Gastroesophageal sphincter (tissue), 4 donors: ENCODE results near the gene HES4. TPM values are rescaled to one million over a fixed set of nuclear protein-coding genes. Genes with fewer than 3 reads are reported as not detected.
A peak's percentile ranks its signal among the peaks of the same experiment; 100 is the strongest.

ENCODE experiments used
- ATAC-seq: fragments of 150-250 bp; one replicate; pipeline ENCODE4 v1.9.1; 2016; ENCODE audit warnings: mild to moderate bottlenecking, moderate library complexity
- H3K27ac ChIP-seq, 4 donors: fragments of 200-600 bp; sonication (generic) in 3 of 4; 1 replicate in 3 of 4; 2 replicates in 1 of 4; pipeline ENCODE4 v1.5.1; 2016 to 2019
- H3K27me3 ChIP-seq: fragments of 200-600 bp; sonication (generic); one replicate; pipeline ENCODE4 v1.5.1; 2019
- H3K36me3 ChIP-seq, 2 donors: fragments of 200-600 bp; sonication (generic); one replicate each; pipeline ENCODE4 v1.5.1; 2019; ENCODE audit warnings: control low read depth in 1 of 2
- H3K4me1 ChIP-seq, 3 donors: fragments of 200-600 bp; sonication (generic); 1 replicate in 2 of 3; 2 replicates in 1 of 3; pipeline ENCODE4 v1.5.1; 2016 to 2019; ENCODE audit warnings: control low read depth in 2 of 3
- H3K4me3 ChIP-seq, 2 donors: fragments of 200-600 bp; sonication (generic); one replicate each; pipeline ENCODE4 v1.5.1; 2019; ENCODE audit warnings: mild to moderate bottlenecking in 1 of 2, moderate library complexity in 1 of 2
- H3K9me3 ChIP-seq, 3 donors: fragments of 200-600 bp; sonication (generic); one replicate each; pipeline ENCODE4 v1.5.1; 2017 to 2019; ENCODE audit warnings: control low read depth in 2 of 3
- EP300 ChIP-seq: sonication (generic); formaldehyde crosslinking; IDR thresholded peaks from one replicate; pipeline ENCODE4 v1.6.1; 2017; ENCODE audit warnings: antibody characterized with exemption, mild to moderate bottlenecking
- POLR2A ChIP-seq, 2 donors: fragments of 450-650 bp; IDR thresholded peaks; one replicate each; pipeline ENCODE4 v1.6.1; 2017; ENCODE audit warnings: antibody characterized with exemption in 2 of 2, mild to moderate bottlenecking in 2 of 2, moderate library complexity in 1 of 2
- POLR2AphosphoS5 ChIP-seq: sonication (generic); formaldehyde crosslinking; IDR thresholded peaks from one replicate; pipeline ENCODE4 v1.6.1; 2017; ENCODE audit warnings: antibody characterized with exemption
- WGBS, 2 donors: methylation state at CpG; one replicate each; pipeline ENCODE4 v1.1.5; 2018; ENCODE audit warnings: low coverage in 1 of 2; 5-methylcytosine and 5-hydroxymethylcytosine counted together
- total RNA-seq, 4 donors: library from RNA; depleted of rRNA; stranded (reverse); fragments of >200 nt; gene quantifications; one replicate each; pipeline ENCODE4 v1.1.0, GENCODE V29; 2016
- TF ChIP-seq, protein P1 (sequence below), 4 experiments: fragments of 200-600 bp in 2 of 4; fragments of 450-650 bp in 2 of 4; sonication (generic) in 1 of 4; IDR thresholded peaks; one replicate each; pipeline ENCODE4 v1.5.1; 2017 to 2019; ENCODE audit warnings: antibody characterized with exemption in 4 of 4, mild to moderate bottlenecking in 2 of 4, moderate library complexity in 2 of 4

The HES4 gene
- total RNA-seq, 4 donors from 2014 or later = 33.6 to 77.6 (median 48.4) TPM

DNA sequence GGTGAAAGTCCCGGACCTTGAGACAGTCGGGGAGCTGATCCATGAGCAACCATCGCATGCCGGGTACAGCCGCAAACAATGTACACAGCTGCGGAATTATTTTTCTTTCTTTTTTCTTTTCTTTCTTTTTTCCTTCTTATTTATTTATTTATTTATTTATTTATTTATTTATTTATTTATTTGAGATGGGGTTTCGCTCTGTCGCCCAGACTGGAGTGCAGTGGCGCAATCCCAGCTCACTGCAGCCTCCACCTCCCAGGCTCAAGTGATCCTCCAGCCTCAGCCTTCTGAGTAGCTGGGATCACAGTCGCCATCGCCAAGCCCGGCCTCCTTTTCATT is 15.5 kb downstream of the HES4 start:
- Histone ChIP-seq H3K4me3 (peak overlapping the region in 1 of 2 donors; percentile 24), H3K4me1 (peaks cover 0 to 8% (median 3%) of the 10 kb centered on the region in 3 donors), H3K27ac (no peak overlapping the region), H3K36me3 (no peaks in the 10 kb centered on the region), H3K9me3 (no peaks in the 10 kb centered on the region), H3K27me3 (peaks cover 60% of the 10 kb centered on the region)
- no peak for TF ChIP-seq POLR2AphosphoS5
- TF ChIP-seq POLR2A (IDR thresholded peaks at IDR 0.05) = no peak
- no peak for TF ChIP-seq EP300
- TF ChIP-seq, protein P1, sequence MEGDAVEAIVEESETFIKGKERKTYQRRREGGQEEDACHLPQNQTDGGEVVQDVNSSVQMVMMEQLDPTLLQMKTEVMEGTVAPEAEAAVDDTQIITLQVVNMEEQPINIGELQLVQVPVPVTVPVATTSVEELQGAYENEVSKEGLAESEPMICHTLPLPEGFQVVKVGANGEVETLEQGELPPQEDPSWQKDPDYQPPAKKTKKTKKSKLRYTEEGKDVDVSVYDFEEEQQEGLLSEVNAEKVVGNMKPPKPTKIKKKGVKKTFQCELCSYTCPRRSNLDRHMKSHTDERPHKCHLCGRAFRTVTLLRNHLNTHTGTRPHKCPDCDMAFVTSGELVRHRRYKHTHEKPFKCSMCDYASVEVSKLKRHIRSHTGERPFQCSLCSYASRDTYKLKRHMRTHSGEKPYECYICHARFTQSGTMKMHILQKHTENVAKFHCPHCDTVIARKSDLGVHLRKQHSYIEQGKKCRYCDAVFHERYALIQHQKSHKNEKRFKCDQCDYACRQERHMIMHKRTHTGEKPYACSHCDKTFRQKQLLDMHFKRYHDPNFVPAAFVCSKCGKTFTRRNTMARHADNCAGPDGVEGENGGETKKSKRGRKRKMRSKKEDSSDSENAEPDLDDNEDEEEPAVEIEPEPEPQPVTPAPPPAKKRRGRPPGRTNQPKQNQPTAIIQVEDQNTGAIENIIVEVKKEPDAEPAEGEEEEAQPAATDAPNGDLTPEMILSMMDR (IDR thresholded peaks at IDR 0.05) = no peak
- 50 to 56% methylated on average over 3 to 9 of the region's 12 CpGs for WGBS, 2 donors
- ATAC-seq = no peak

DNA sequence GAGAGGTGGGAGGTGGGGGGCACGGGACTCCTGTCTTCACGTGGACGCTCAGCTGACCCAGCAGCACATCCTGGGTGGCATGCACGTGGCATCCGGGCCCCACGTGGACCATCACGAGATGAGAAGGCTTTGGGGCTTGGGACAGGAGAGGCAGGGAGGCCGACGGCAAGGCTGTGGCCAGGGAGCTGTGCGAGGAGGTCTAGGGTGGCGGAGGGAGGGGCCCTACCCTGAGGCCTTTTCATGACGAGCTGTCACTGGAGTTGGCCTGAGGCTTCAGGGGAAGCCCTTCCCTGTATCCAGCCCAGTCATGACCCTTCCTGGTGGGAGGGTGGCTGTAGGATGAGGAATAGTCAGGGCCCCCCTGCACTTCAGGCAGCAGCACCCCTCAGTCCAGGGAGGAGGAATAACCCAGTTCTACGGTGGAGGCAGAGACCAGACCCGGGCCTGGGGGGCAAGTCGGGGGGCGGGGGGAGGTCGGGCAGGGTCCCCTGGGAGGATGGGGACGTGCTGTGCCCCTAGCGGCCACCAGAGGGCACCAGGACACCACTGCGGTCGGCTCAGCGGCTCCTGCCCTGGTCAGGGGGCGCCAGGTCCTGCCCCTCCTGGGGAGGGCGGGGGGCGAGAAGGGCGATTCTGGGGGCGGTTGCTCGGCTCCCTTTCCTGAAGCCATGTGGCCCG is 16.0 kb downstream of the HES4 start:
- no peak overlapping the region for H3K27ac ChIP-seq
- no peaks in the 10 kb centered on the region for H3K36me3 ChIP-seq
- 31% methylated on average over 3 of the region's 29 CpGs; no CpG with 5 or more reads in 1 of the 2 donors for WGBS, 2 donors
- H3K4me1 ChIP-seq = peaks cover 0 to 8% (median 3%) of the 10 kb centered on the region in 3 donors
- H3K4me3 ChIP-seq = peak overlapping the region in 1 of 2 donors; percentile 24
- TF ChIP-seq, protein P1 (IDR thresholded peaks at IDR 0.05) = peak in 3 of 4 experiments; percentile 44 to 100 (median 64)
- TF ChIP-seq POLR2A (IDR thresholded peaks at IDR 0.05) (no peak), EP300 (no peak)
- peaks cover 60% of the 10 kb centered on the region for H3K27me3 ChIP-seq
- H3K9me3 ChIP-seq = no peaks in the 10 kb centered on the region
- ATAC-seq = peak; percentile 61

GRCh38 chr1:982765-983436 is 17.0 kb downstream of the HES4 start:
- Histone ChIP-seq H3K36me3 (no peaks in the 10 kb centered on the region), H3K27ac (no peak overlapping the region), H3K4me1 (peaks cover 0 to 8% (median 3%) of the 10 kb centered on the region in 3 donors), H3K27me3 (peaks cover 69% of the 10 kb centered on the region), H3K9me3 (no peaks in the 10 kb centered on the region), H3K4me3 (no peak overlapping the region)
- ATAC-seq = no peak
- no peak for TF ChIP-seq POLR2A (IDR thresholded peaks at IDR 0.05)
- TF ChIP-seq POLR2AphosphoS5 = no peak
- TF ChIP-seq, protein P1 (IDR thresholded peaks at IDR 0.05) = no peak
- no peak for TF ChIP-seq EP300
- 74 to 89% methylated on average over 7 to 9 of the region's 43 CpGs for WGBS, 2 donors

DNA sequence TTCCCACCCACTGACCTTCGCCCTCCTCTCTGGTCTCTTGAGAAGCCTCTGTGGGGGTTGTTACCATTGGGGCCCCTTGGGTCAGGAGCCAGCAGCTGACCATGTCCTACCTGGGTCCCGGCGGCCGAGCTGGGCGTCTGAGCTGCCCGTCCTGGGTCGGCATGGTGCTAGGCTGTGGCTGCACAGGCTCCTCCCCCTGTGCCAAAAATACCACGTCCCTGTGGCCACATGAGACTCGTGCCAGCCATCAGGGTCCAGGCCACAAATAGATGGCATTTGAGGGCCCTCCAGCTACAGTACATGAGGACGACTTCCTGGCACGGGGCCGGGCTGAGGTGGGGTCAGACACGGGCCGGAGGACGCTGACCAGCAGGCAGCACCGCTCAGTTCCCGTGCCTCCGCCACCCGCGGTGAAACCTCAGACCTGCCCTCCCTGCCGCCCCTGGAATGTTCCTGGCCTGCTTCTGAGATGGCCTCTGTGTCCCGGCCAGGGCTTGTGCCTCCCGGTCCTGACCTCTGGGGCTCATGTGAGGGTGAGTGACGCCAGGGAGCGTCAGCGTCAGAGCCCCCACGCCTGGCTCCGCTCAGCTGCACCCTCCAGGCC is 17.8 kb downstream of the HES4 start, which contains the start of gene PERM1:
Gene PERM1, minus strand, starts transcription at position 139 of the 604 bp plus-strand sequence. CDS start 1,064 bp downstream, outside the sequence.
- Histone ChIP-seq H3K36me3 (no peaks in the 10 kb centered on the region), H3K27me3 (peaks cover 69% of the 10 kb centered on the region), H3K9me3 (no peaks in the 10 kb centered on the region), H3K4me3 (no peak within 1 kb of the TSS), H3K4me1 (peaks cover 0 to 8% (median 3%) of the 10 kb centered on the region in 3 donors), H3K27ac (no peak within 1 kb of the TSS)
- WGBS, 2 donors = 90% methylated on average over 2 of the region's 28 CpGs; no CpG with 5 or more reads in 1 of the 2 donors
- ATAC-seq = no peak
- no peak for TF ChIP-seq POLR2A (IDR thresholded peaks at IDR 0.05)
- TF ChIP-seq EP300 = no peak
- TF ChIP-seq, protein P1 (IDR thresholded peaks at IDR 0.05) = no peak
- TF ChIP-seq POLR2AphosphoS5 = no peak
